RWPE2 (cell line): ENCODE data around the gene PDE11A.

ENCODE experiments used
- ATAC-seq: fragments of 200-7000 bp; cut with Tn5 transposase; 3 replicates; pipeline ENCODE4 v1.9.1; 2021; ENCODE audit warnings: low read depth
- DNase-seq: peaks from one replicate; pipeline ENCODE4 v3.0.0-alpha.2; 2020; ENCODE audit warnings: low spot score
- H3K27ac ChIP-seq: fragments of 450-650 bp; 2 replicates; pipeline ENCODE4 v1.5.1; 2017; ENCODE audit warnings: mild to moderate bottlenecking; ENCODE audit not compliant: poor library complexity, severe bottlenecking
- H3K27me3 ChIP-seq: fragments of 250-450 bp; sonication (Bioruptor Pico); 2 replicates; pipeline ENCODE4 v1.5.1; 2021; ENCODE audit warnings: mild to moderate bottlenecking, moderate library complexity; ENCODE audit not compliant: insufficient read depth, poor library complexity, severe bottlenecking
- H3K36me3 ChIP-seq: fragments of 250-450 bp; sonication (Bioruptor Pico); 2 replicates; pipeline ENCODE4 v1.5.1; 2020; ENCODE audit warnings: low read depth, mild to moderate bottlenecking, moderate library complexity
- H3K4me1 ChIP-seq: fragments of 250-450 bp; sonication (Bioruptor Pico); 2 replicates; pipeline ENCODE4 v1.5.1; 2021; ENCODE audit warnings: mild to moderate bottlenecking, moderate library complexity; ENCODE audit not compliant: insufficient read depth, poor library complexity, severe bottlenecking
- H3K4me3 ChIP-seq: fragments of 250-450 bp; sonication (Bioruptor Pico); 2 replicates; pipeline ENCODE4 v1.5.1; 2021; ENCODE audit warnings: mild to moderate bottlenecking, moderate library complexity; ENCODE audit not compliant: severe bottlenecking
- H3K9me3 ChIP-seq: fragments of 250-450 bp; sonication (Bioruptor Pico); 2 replicates; pipeline ENCODE4 v1.5.1; 2021; ENCODE audit warnings: mild to moderate bottlenecking, moderate library complexity; ENCODE audit not compliant: severe bottlenecking
- TF ChIP-seq, protein P1 (sequence below): fragments of 450-650 bp; IDR thresholded peaks from one replicate; pipeline ENCODE4 v1.5.1; 2017; ENCODE audit warnings: mild to moderate bottlenecking, moderate library complexity; ENCODE audit not compliant: poor library complexity, severe bottlenecking

PDE11A gene

DNA sequence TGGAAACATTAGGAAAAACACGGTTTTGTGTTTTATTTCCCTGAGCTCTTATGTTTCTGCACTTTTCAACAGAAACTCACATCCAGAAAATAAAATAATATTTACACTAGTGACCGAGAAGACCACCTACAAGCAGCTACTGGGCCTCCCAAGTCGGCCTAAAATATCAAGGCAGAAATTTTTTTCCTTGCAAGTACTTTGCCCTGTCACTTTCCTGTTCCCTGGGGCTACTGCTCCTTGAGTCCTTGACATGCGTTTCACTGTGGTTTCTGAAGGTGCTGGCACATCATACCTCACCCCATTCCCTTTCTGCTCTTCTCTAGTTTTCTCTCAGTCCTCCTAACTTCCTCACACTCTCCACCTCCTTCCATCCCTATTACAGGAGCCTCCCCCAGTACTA, 400.9 kb downstream of the PDE11A start:
- H3K4me3 ChIP-seq = no peak overlapping the region
- no peaks in the 10 kb centered on the region for H3K9me3 ChIP-seq
- no peaks in the 10 kb centered on the region for H3K4me1 ChIP-seq
- DNase-seq = no peak
- no peak for ATAC-seq
- TF ChIP-seq, protein P1, sequence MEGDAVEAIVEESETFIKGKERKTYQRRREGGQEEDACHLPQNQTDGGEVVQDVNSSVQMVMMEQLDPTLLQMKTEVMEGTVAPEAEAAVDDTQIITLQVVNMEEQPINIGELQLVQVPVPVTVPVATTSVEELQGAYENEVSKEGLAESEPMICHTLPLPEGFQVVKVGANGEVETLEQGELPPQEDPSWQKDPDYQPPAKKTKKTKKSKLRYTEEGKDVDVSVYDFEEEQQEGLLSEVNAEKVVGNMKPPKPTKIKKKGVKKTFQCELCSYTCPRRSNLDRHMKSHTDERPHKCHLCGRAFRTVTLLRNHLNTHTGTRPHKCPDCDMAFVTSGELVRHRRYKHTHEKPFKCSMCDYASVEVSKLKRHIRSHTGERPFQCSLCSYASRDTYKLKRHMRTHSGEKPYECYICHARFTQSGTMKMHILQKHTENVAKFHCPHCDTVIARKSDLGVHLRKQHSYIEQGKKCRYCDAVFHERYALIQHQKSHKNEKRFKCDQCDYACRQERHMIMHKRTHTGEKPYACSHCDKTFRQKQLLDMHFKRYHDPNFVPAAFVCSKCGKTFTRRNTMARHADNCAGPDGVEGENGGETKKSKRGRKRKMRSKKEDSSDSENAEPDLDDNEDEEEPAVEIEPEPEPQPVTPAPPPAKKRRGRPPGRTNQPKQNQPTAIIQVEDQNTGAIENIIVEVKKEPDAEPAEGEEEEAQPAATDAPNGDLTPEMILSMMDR = no peak
- no peak overlapping the region for H3K27ac ChIP-seq
- H3K36me3 ChIP-seq = no peaks in the 10 kb centered on the region
- peaks cover 2% of the 10 kb centered on the region for H3K27me3 ChIP-seq

DNA sequence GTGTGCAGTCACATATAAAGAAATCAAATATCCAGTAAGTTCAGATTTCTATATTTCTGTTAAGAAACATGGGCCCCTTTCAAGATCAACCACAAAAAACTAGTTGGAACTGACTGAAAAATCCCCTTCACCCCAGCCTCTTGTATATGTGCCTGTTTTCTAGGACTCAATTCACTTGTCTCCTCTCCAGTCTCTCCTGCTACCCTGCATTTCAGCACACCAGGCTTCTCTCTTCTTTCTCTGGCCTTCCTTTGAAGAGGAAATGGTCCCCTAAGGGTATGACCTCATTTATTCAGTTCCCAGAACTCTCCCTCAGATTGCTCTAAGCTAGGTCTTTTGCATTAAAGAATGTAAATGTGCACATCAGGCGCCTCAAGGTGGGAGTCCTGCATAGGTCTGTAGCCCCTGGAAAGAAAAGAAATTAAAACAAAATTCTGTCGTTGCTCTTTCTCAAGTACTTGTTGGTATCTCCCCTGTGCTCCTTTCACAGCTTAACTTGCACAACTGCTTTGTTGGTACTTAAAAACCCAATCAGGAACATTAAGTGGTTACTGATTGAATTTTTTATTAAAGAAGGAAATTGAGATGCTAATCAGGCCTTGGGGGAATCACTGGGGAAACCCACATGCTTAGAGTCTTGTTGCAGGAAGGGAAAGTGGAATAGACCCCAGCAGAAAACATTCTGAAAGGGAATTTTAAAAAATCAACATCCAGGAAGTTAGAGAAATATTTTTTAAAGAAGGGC, 401.6 kb downstream of the PDE11A start:
- Histone ChIP-seq H3K4me3 (no peak overlapping the region), H3K9me3 (no peaks in the 10 kb centered on the region), H3K4me1 (no peaks in the 10 kb centered on the region), H3K27ac (no peak overlapping the region), H3K27me3 (no peaks in the 10 kb centered on the region), H3K36me3 (no peaks in the 10 kb centered on the region)
- no peak for DNase-seq
- TF ChIP-seq, protein P1 = no peak
- ATAC-seq = no peak

DNA sequence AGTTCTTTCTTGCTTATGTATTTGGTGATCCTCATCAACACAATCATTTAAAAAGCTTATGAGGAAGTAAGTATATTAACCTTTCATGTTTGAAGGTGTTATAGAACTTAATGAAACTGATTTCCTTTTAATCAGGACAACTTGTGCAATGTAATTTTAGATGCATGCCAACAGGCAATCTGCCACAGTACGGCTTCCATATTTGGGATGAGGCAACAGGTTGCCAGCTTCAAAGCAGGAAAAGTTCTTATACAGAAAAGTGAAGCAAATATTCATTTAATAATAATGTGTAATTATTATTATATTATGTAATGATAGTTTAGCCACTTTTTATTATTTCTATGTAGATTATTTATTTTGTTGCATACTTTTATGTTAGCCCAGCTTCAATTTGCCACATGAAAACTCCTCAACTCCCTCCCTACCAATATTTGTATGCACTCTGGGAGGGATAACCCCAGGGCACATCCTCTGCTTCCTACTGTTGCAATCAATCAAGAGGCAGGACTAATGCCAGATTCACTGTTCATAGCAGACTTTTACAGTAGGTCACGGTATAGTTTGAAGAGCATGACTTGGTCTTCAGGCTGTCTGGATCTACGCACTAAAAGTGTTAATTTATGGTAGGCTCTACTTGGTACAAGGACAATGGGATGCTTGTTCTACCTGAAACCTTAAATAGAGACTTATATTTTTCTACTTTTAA, 402.8 kb downstream of the PDE11A start:
- H3K27ac ChIP-seq = no peak overlapping the region
- H3K4me3 ChIP-seq = no peak overlapping the region
- DNase-seq (no peak), ATAC-seq (no peak)
- no peaks in the 10 kb centered on the region for H3K27me3 ChIP-seq
- H3K9me3 ChIP-seq = no peaks in the 10 kb centered on the region
- H3K36me3 ChIP-seq = no peaks in the 10 kb centered on the region
- TF ChIP-seq, protein P1 = no peak
- H3K4me1 ChIP-seq = no peaks in the 10 kb centered on the region

DNA sequence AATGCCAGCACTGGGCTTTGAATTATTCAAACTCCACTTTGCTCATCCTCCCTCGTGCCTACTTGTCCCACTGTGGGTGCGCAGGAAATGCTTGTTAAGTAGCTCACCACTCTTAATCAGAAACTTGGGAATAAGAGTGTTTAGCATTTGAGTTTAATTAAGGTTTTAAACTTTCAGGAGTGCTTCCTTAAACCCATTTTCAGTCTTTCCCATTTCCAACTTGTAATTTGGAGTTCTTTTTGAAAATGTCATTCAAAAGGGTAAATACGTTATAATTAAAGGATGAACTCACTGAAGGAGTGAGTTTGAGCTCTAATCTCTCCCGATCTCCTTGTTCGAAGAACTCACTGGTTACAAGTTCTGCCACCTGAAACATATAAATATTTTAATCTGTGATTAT, 403.4 kb downstream of the PDE11A start:
- no peak for ATAC-seq

More for the DNA sequence above, 403.4 kb downstream of the PDE11A start:
- no peaks in the 10 kb centered on the region for H3K36me3 ChIP-seq
- no peak for DNase-seq
- H3K9me3 ChIP-seq = no peaks in the 10 kb centered on the region
- TF ChIP-seq, protein P1 = no peak
- no peaks in the 10 kb centered on the region for H3K27me3 ChIP-seq
- no peak overlapping the region for H3K4me3 ChIP-seq
- H3K27ac ChIP-seq = no peak overlapping the region
- no peaks in the 10 kb centered on the region for H3K4me1 ChIP-seq
